Eye (tissue), 1 donor: Measurements from ENCODE around the gene DOCK3.
A peak's percentile ranks its signal among the peaks of the same experiment; 100 is the strongest.
"Not testable (repeated sequence)": the region's sequence is repeated elsewhere in the genome, so short reads cannot be mapped to it uniquely, and the experiment has no call there.

ENCODE experiments used
- DNase-seq: peaks from one replicate; pipeline ENCODE4 v3.0.0-alpha.2; 2015

DOCK3 gene

DNA sequence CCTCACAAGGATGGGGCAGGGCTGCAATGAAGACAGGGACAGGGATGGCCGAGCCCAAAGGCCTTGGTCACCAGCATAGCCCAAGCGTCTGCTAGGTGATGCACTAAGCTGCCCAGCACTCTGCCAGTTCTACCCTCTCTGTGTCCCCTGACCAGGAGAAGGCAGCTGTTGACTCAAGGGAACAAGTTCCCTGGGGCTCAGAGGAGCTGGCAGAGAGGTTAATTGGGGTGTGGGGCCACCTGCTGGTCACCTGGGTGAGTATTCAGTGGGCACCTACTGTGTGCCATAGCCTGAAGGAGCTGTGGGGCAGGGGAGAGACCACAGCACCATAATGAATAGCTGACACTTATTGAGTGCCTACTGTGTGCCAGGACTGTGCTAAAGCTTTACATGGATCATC, 22.0 kb upstream of the DOCK3 start:
- DNase-seq, result no peak

DNA sequence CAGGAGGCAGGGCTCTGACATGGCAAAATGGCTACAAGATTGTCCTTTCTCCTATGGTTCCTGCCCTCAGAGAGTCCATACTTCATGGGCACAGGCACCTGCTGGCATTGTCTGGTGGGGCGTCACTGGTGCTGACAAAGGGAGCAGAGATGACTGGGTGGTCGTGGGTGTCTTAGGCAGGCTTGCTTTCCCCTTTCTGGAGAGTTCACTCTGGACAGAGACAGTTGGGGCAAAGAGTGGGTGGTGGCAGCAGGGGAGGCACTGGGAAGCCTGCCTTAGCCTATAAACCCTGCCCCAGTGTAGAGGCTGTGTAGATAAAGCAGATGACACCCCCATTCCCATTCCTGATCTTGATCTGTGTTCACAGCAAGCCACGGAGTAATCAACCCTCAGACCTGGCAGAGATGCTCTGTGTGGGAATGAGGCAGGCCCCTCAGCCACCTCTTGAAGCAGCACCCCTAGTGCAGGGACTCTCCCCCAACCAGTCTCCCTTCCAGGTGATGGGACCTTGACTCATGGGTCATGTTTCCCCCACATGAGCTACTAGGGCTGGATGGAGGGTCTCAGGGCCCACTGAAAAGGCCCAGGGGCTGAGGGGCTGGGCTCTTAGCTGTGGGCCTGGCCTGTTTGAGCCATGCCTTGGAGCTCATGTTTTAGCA, 20.7 kb upstream of the DOCK3 start:
- DNase-seq, result no peak

DNA sequence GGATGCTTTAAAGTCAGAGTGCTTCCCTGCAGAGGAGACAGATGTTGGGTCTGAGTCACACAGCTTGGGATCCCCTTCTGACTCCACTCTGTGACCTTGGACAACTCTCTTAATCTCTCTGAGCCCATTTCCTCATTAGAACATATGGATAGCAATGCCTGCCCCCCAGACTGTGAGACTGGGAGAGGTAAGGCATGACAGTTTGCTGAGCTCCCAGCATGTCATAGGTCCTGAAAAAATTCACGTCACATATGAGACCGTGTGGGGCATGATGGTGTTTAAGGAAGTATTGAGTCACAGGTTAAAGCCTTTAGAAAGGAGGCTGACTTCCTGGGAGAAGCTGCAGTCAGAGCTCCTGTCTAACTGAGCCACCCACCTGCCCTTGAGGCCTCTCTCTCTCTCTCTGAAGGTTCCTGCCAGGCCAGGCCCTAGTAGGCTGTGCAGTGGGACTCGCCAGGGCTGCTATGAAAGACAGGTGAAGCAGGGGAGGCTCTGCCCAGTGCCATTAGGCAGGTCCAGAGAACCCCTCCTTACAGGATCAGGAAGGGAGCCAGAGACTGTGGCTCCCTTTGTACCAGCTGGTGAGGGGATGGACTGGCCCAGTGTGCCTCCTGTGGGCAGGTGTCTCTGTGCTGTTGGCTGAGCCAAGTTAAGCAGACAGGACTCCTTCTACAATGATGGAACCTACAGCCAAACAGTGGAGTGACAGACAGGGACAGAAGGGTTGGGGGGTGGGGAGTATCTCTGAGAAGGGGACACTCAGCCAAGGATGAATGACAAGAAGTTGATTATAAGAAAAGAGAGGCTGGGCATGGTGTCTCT, 19.5 kb upstream of the DOCK3 start:
- no peak for DNase-seq

DNA sequence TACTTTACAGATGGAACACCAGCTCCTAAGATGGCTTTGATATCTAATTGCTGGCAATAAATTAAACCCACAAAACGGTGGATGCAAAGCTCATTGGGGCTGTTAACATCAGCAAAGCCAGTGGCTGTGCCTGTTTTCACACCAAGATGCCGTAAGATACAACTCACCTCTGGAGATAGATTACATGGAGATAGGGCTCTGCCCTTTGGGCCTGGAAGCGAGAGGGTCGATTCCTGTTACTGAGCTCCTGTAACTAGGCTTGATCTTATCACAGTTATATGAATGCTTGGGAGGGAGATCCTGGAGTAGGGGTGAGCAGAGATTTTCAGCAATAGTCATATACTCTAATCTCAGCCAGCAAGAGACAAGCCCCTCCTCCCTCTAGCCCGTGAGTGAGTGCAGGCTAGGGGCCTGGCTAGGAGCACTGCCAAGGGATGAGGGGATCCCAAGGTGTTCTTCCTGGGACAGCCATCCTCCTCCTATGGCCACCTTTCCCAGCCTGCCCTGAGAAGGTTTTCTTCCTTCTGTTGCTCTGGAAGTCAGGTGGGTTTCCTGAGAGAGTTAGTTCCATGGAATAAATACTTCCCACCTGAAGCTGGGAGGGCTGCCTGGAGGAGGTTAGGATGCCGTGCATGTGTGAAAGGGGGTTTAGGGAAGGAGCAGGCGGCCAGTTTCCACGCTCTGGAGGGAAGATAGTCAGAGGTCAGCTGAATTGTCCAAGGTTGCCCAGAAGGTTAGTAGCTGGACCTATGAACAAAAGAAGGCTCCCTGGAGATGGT, 18.1 kb upstream of the DOCK3 start:
- no peak for DNase-seq

DNA sequence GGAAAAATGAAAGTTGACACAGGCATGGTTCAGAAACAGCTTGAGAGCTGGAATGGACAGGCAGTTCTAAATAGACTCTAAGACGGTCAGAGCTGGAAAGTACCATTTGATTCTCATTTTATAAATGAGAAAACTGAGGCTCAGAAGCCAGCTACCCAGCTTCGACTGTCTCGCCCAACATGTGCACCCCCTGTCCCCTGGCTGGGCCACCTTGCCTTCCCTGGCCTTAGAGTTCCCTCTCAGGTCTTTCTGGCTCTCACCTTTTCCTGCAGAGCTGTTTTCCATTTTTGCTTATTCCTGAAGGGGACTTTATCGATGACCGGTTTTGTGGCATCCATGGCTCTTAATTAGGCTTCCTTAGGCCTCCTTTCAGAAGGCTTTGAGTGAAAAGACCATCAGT, 17.3 kb upstream of the DOCK3 start:
- DNase-seq, result no peak

DNA sequence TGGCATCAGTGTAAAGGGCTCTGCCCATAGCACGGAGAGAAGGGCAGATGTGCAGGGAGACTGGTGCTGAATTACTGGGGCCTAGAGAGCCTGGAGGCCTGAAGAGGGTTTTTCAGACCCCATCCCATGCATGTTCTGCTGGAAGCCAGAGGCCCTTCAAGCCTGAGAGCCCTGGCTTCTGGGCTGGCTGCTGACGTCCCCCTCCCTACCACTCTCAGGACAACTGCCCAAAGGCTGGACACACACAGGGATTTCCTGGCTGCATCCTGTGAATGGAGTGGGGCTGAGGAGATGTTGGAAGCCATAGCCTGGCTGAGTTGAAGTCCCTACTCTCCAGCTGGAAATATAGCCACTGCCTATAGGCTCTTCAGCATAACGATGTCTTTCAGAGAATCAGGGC, 16.9 kb upstream of the DOCK3 start:
- no peak for DNase-seq

DNA sequence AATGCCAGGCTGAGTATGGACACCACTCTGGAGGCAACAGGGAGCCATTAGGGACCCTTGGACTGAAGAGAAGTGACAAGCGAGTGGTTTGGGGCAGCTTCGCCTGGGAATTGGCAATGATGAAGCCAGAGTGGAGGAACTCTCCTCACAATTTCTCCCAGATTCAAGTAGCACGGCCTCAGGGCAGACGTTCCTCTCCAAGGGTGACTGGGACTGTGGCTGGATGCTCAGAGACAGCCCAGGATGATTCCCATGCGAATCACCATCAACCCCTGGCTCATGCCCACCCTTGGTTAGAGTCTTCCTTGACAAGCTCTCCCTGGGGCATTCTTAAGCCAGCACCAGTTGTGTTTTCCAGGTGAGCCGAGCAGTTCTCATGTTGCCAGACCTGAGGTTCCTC, 16.3 kb upstream of the DOCK3 start:
- DNase-seq, result no peak

DNA sequence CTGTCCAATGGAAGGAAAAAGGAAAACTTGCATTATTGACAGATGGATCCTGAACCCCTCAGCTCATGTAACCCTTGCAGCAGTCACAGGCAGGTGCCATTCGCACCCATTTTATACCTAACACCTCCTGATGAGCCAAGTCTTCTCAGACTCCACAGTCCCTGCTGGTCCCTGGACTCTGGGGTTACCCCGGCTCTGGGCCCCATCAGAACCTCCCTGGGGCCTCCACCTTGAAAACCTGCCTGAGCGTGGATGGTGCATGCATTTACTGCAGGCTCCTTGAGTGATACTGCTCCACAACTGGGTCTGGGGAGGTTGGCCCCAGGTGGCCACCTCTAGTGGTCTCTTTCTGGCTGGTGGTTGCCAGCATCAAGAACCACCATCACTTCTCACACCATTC, 15.9 kb upstream of the DOCK3 start:
- no peak for DNase-seq

DNA sequence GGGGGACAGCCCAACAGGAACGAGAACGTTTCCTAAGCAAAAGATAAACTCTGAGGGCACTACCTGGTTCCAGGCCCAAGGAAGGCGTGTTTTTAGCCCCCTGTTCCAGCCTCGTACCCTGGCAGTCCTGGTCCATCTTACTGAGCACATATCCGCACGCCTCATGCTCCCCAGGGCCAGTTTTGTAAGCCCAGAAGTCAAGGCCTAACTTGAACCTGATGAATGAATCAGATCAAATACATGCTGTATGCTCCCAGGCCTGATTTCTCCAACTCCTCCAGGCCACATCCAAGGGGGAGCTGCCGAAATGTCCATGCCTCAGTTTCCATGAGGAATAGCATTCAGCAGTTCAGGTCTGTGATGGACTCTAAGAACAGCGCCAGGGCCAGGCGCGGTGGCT, 14.3 kb upstream of the DOCK3 start:
- no peak for DNase-seq

DNA sequence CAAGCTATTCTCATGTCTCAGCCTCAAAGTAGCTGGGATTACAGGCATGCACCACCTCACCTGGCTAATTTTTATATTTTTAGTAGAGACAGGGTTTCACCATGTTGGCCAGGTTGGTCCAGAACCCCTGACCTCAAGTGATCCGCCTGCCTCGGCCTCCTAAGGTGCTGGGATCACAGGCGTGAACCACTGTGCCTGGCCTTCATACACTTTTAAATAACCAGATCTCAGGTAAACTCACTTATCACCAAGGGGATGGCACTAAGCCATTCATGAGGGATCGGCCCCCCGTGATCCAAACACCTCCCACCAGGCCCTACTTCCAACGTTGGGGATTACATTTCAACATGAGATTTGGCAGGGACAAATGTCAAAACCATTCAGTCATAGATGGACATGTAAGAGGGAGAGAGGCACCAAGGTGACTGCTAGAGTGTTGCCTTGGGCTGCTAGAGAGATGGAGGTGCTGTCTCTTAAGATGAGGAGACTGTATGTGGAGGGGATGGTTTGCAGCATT, 13.3 kb upstream of the DOCK3 start:
- DNase-seq, result no peak

DNA sequence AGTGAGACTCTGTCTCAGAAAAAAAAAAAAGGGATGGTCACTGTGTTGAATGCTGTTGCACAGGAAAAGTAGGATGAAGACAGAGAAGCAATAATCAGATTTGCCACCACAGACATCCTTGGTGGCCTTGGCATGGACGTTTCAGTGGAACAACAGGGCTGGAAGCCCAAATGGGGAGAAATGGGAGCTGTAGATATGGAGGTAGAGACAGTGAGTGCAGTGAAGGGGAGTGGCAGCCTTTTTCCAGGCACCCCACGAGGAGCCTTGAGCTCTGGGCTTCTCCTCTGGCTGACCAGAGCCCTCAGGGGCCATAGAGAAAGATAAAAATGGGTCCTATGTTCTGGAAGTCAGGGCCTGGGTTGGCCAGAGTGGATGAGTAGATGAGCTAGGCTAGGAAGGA, 12.3 kb upstream of the DOCK3 start:
- no peak for DNase-seq

DNA sequence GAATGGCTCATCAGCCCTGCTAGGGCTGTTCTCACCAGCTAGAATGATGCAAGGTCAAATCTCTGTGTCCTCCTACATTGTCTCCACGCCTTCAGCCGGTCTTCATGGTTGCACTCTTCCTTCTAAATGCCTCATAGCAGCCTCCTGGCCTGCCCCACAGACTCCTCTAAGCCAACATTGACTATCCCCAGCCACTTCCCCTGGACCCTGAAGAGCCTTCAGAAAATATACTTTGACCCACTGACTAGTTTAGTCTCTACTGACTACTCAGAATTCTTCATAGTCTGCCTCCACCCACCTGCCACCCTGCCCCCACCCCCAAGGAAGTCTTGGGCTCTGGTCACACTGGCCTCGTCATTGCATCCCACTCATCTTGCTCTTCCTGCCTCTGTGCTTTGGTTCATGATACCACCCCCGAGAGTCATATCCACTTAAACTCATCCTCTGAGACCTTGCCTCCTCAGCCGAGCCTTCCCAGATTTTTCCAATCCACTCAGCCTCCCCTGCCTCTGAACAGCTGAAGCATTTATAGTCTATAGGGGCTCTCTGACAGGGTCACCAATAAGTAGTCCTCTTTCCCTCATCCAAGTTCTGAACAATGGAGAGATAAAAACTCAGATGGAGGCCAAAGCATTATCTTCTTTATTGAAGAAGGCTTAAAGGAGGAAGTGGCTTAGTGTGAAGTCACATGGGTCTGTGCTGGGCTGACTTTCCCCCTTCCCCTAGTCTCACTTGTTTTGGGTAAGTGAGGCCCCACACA, 9.5 kb upstream of the DOCK3 start:
- no peak for DNase-seq

DNA sequence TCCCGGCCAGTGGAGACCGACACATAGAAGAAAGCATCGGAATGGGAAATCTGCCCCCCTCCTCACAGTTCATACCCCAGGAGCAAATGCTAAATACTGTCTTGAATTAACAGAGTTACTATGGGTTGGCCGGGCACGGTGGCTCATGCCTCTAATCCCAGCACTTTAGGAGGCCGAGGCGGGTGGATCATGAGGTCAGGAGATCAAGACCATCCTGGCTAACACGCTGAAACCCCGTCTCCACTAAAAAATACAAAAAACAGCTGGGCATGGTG, 8.9 kb upstream of the DOCK3 start:
- not testable (repeated sequence) for DNase-seq

DNA sequence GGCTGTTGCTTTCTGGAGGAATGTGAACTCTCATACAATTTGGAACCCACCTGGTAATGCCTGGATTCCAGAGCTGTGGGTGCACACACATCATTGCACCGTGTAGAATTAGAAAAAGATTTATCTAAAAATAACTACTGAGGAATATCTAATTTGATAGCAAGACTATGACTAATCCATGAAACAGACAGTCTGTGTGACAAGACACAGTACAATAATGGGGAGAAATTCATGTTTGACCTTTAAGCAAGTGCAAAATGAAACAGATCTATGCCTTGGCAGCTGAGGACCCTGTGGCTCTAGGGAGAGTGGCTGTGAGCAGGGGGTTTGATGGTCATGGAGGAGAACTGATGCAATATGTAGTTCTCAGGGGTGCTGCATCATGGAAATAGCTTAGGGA, 7.9 kb upstream of the DOCK3 start:
- peak; percentile 54 for DNase-seq

DNA sequence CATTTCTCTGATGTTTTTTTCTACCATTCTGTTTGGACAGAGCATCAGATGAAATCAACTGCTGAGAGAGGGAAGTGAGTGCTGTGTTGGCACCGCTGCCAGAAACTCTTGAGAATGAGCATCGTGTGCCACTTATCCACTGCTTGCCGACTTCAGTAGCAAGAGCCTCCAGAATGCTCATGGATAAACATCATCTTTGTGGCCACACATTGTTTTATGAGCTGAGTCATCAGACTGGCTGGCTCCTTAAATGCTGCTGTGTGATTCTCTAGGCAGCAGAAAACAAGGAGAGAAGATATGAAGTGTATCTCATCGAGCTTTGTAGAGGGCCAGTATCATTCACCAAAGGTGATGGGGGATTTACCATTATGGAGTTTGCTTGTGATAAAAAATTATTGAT, 3.4 kb upstream of the DOCK3 start:
- no peak for DNase-seq

DNA sequence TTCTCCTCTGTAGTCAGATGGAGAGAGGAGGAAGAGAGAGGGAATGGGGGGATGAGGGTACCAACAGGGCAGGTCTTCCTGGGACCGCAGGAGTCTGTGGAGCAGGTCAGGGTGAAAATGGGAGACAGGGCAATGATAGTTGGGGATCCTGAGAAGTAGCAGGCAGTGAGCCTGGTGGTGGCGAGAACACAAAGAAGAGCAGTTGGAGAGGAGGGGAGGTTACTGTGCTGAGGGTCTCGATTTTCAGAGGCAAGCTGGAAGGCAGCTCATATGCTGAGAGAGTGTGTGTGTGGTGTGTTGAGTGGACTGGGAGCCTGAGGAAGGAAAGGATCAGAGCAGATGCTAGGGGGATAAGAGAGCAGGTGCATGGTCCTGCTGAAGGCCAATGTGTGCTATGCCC, 2.1 kb upstream of the DOCK3 start:
- no peak for DNase-seq

DNA sequence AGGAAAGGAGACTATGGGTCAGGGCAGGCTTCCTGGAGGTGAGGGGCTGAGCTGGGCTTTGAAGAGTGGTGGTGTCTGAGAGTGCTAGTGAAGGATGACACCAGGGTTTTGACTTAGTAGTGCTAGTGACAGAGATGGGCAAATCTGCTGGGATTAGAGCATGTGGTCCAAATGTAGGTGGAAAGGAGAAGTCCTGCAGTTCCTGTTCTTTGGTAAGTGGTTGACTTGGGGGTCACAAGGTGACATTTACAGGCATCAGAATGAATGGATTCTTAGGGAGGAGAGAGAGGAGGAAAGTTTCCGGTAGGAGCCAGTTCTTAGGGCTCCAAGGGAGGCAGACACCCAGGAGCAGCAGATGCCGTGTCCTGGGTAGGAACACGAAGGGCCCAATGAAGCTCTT, 796 bp upstream of the DOCK3 start:
- DNase-seq, result no peak

DNA sequence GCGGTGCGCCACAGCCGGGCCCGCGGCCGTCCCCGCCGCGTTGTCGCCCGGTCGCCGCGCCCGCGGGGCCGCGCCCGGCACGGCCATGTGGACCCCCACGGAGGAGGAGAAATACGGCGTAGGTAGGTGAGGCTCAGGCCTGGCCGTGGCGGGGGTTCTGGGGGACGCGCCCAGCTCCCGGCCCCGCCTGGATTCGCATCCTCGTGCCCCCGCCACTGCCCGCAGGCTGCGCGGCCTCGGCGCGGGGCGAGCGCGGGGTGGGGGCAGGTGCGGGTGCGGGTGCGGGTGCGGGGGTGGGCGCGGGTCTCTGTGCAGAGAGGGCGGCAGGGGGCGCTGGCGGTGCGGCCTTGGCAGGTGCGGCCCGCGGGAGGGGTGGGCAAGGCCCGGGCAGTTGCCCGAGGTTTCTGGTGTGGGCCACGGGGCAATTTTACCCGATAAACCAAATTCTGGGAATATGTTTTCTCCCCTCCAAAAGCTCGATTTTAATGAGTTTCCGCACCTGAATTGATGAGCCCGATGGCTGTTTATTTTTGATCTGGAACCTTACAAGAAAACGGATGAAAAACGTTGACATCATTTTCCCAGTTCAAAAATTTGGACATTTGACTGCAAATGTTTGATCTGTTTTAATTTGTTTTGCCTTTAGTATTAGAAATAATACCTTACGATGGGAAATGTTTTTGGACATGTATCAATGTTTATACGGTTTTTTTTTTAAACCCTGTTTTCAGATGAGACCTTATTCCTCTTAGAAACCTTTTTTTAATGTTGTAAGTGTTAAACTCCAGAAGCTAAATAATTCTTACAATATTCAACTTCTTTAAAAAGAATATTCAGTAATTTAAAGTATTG, 678 bp downstream of the DOCK3 start:
- peak; percentile 79 for DNase-seq

DNA sequence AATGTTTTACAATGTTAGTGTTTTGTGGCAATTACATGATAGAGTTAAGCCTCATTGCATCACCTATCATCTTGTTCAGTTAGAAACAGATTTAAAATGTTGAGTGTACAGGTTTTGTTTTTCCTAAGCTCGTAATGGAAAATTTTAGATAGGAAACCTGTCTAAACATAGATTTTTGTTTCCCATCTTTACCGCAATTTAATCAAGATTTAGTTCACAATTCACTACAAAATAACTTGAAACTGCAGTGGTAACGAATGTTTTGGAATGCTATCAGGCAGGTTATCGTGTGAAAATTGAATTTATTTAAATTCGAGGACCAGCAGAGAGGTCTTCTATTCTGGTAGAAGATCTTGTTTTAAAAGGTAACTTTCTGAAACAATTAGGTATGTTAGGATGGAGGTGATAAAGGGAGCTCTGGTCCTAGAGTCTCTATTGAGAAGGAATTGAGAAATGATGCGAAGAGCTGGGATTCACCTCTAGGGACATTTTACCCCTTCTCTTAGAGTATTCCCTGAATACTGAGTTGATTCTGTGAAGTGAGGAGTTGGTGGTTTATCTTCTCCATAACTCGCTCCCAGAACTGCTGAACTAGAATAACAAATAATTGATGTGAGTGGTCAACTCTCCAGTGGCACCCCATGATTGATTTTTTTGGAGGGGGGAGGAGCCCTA, 1.4 kb downstream of the DOCK3 start:
- no peak for DNase-seq

DNA sequence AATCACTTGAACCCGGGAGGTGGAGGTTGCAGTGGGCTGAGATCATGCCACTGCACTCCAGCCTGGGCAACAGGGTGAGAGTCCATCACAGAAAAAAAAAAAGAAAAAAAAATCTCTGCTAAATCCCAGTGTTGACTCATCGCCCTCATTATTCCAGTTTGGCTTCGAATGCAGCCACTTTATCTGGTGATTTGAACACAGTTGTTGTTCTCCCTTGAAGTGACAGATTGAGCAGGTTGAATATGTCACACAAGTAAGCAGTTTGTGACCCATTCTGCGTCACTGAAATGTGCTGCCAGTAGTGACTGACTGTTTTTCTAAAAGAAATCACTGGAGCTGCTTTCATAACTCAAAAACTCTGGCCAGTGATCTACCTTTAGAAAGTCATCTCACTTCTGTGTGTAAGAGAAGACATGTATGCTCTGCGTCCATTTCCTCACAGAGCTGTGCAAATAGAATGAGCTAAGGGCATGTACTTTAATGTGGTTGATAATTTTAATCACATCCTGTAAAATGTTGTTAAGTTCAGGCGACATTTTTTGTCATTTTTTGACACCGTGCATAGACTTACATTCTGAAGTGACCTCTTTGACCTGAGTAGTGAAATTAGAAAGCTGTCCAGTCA, 12.5 kb downstream of the DOCK3 start:
- DNase-seq, result no peak

DNA sequence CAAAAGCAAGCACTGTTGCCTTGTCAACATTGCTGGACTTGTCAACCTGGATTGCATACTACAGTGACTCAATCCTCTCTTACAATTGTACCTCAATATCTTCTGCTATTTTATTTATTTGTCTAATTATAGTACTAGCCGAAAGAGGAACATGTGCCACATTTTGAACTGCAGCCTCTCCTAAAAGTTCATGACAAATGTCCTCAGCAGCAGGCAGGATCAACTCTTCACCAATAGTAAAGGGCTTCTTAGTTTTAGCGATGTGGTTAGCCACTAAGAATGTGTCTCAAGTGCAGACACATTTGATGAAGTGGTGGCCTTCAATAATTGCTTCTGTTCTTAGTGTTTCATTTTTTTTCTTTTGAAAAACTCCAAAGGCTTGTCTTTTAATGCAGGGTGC, 13.2 kb downstream of the DOCK3 start:
- no peak for DNase-seq
